MM.1S (cell line): ENCODE data around the gene BDKRB1.

Experiments used
- EZH2 ChIP-seq: fragments of 300-600 bp; sonication (generic); optimal IDR thresholded peaks from 2 replicates; pipeline ENCODE3; 2017; ENCODE audit warnings: low read depth, mild to moderate bottlenecking, antibody characterized with exemption, low read length, mixed read lengths
- EZH2phosphoT487 ChIP-seq: fragments of 300-600 bp; sonication (generic); IDR thresholded peaks from 2 replicates; pipeline ENCODE4 v1.6.1; 2018; ENCODE audit warnings: antibody characterized with exemption, low read length
- TF ChIP-seq, protein P1 (sequence below): fragments of 300-600 bp; sonication (generic); IDR thresholded peaks from 2 replicates; pipeline ENCODE4 v1.5.1; 2016; ENCODE audit warnings: antibody characterized with exemption, low read length, mixed read lengths

DNA sequence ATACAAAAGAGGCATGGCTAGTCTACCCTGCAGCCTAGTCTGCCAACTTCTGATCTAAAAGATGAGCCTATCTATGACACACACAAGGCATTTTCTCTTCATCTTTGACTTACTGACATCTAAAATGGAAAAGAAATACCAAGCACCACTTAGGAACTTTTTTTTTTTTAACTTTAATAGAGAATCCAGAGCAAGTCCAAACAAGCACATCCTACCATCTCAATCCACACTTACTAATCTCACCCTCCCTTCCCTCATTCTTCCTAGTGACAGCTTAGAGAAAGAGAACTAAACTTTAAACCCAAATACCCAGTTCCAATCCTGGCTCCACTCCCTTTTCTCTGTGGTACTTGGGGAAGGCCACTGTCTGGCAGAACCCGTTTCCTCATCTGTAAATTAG, 31.8 kb downstream of the BDKRB1 start:
- TF ChIP-seq, protein P1, sequence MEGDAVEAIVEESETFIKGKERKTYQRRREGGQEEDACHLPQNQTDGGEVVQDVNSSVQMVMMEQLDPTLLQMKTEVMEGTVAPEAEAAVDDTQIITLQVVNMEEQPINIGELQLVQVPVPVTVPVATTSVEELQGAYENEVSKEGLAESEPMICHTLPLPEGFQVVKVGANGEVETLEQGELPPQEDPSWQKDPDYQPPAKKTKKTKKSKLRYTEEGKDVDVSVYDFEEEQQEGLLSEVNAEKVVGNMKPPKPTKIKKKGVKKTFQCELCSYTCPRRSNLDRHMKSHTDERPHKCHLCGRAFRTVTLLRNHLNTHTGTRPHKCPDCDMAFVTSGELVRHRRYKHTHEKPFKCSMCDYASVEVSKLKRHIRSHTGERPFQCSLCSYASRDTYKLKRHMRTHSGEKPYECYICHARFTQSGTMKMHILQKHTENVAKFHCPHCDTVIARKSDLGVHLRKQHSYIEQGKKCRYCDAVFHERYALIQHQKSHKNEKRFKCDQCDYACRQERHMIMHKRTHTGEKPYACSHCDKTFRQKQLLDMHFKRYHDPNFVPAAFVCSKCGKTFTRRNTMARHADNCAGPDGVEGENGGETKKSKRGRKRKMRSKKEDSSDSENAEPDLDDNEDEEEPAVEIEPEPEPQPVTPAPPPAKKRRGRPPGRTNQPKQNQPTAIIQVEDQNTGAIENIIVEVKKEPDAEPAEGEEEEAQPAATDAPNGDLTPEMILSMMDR = no peak
- TF ChIP-seq EZH2 (no peak), EZH2phosphoT487 (no peak)
